HepG2 (cell line): ENCODE measurements around the gene CARMIL1.

ENCODE experiments used
- ERF ChIP-seq: IDR thresholded peaks from 2 replicates; pipeline ENCODE4 v1.6.1; 2018; ENCODE audit warnings: missing biosample characterization, missing genetic modification reagents
- EZH2 ChIP-seq: conservative IDR thresholded peaks from 2 replicates; pipeline ENCODE4 v1.6.1; 2012; ENCODE audit warnings: mild to moderate bottlenecking, low read depth, low read length, moderate library complexity
- GABPA ChIP-seq, 2 experiments: IDR thresholded peaks; 2 replicates each; pipeline ENCODE4 v1.6.1; 2011 to 2016; ENCODE audit warnings: low read depth in 2 of 2, low read length in 1 of 2, missing biosample characterization in 1 of 2, missing genetic modification characterization in 1 of 2
- KAT2B ChIP-seq: fragments of 150-350 bp; IDR thresholded peaks from 2 replicates; pipeline ENCODE4 v1.6.1; 2014; ENCODE audit warnings: low read depth, low read length, borderline replicate concordance
- SIX1 ChIP-seq: sonication (generic); formaldehyde crosslinking; IDR thresholded peaks from 2 replicates; pipeline ENCODE4 v1.4.0; 2020; ENCODE audit warnings: missing genetic modification reagents, borderline replicate concordance
- TBL1XR1 ChIP-seq: fragments of 150-350 bp; IDR thresholded peaks from 2 replicates; pipeline ENCODE4 v1.6.1; 2014; ENCODE audit warnings: borderline replicate concordance, low read length; ENCODE audit not compliant: partially characterized antibody
- ZFP36 ChIP-seq: fragments of 150-350 bp; IDR thresholded peaks from 2 replicates; pipeline ENCODE4 v1.6.1; 2018; ENCODE audit warnings: borderline replicate concordance, low read length, low read depth; ENCODE audit not compliant: partially characterized antibody
- ZNF24 ChIP-seq: fragments of 450-650 bp; IDR thresholded peaks from 2 replicates; pipeline ENCODE4 v1.6.1; 2017; ENCODE audit warnings: antibody characterized with exemption, mild to moderate bottlenecking
- ZNF841 ChIP-seq: sonication (generic); formaldehyde crosslinking; IDR thresholded peaks from 2 replicates; pipeline ENCODE4 v1.8.1; 2023; ENCODE audit warnings: missing genetic modification reagents, borderline replicate concordance
- TF ChIP-seq, protein P1 (sequence below): sonication (generic); formaldehyde crosslinking; IDR thresholded peaks from 2 replicates; pipeline ENCODE4 v1.5.0; 2020; ENCODE audit warnings: mild to moderate bottlenecking, missing genetic modification reagents, moderate library complexity
- TF ChIP-seq, protein P2 (sequence below), 2 experiments: IDR thresholded peaks; 2 replicates each; pipeline ENCODE4 v1.6.1; 2011 to 2012; ENCODE audit warnings: low read length in 2 of 2, borderline replicate concordance in 1 of 2, low read depth in 1 of 2, mild to moderate bottlenecking in 1 of 2, moderate library complexity in 1 of 2

DNA sequence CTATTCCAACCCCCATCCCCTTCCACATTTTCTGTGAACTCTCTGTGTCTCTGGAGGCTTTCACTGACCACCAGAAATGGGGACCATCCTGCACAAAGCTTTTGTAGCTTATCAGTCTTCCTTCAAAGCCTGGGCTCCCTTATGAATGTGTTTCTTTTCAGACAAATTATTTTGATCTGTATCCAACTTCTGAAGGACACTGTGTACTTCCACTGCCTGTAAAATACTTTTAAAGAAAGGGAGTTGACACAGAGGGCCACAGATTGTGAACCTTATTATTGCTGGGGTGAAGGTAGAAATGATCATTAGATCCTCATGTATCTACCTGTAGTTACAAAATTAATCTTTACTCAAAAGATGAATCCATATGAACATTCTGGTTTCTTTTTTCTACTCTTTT, 135.6 kb downstream of the CARMIL1 start:
- TF ChIP-seq ZNF841 (no peak), ZFP36 (no peak), GABPA (IDR thresholded peaks at IDR 0.05; ENCODE audit: low read depth, low read length) (no peak), GABPA (CRISPR knock-in tag; IDR thresholded peaks at IDR 0.05; ENCODE audit: low read depth) (no peak), TBL1XR1 (no peak), ZNF24 (no peak), SIX1 (CRISPR knock-in tag) (no peak), KAT2B (no peak), EZH2 (no peak), ERF (CRISPR knock-in tag) (no peak)
- TF ChIP-seq, protein P1, sequence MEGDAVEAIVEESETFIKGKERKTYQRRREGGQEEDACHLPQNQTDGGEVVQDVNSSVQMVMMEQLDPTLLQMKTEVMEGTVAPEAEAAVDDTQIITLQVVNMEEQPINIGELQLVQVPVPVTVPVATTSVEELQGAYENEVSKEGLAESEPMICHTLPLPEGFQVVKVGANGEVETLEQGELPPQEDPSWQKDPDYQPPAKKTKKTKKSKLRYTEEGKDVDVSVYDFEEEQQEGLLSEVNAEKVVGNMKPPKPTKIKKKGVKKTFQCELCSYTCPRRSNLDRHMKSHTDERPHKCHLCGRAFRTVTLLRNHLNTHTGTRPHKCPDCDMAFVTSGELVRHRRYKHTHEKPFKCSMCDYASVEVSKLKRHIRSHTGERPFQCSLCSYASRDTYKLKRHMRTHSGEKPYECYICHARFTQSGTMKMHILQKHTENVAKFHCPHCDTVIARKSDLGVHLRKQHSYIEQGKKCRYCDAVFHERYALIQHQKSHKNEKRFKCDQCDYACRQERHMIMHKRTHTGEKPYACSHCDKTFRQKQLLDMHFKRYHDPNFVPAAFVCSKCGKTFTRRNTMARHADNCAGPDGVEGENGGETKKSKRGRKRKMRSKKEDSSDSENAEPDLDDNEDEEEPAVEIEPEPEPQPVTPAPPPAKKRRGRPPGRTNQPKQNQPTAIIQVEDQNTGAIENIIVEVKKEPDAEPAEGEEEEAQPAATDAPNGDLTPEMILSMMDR: no peak
- TF ChIP-seq, protein P2, sequence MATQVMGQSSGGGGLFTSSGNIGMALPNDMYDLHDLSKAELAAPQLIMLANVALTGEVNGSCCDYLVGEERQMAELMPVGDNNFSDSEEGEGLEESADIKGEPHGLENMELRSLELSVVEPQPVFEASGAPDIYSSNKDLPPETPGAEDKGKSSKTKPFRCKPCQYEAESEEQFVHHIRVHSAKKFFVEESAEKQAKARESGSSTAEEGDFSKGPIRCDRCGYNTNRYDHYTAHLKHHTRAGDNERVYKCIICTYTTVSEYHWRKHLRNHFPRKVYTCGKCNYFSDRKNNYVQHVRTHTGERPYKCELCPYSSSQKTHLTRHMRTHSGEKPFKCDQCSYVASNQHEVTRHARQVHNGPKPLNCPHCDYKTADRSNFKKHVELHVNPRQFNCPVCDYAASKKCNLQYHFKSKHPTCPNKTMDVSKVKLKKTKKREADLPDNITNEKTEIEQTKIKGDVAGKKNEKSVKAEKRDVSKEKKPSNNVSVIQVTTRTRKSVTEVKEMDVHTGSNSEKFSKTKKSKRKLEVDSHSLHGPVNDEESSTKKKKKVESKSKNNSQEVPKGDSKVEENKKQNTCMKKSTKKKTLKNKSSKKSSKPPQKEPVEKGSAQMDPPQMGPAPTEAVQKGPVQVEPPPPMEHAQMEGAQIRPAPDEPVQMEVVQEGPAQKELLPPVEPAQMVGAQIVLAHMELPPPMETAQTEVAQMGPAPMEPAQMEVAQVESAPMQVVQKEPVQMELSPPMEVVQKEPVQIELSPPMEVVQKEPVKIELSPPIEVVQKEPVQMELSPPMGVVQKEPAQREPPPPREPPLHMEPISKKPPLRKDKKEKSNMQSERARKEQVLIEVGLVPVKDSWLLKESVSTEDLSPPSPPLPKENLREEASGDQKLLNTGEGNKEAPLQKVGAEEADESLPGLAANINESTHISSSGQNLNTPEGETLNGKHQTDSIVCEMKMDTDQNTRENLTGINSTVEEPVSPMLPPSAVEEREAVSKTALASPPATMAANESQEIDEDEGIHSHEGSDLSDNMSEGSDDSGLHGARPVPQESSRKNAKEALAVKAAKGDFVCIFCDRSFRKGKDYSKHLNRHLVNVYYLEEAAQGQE (IDR thresholded peaks at IDR 0.05; ENCODE audit: borderline replicate concordance in 1 of 2, low read depth in 1 of 2, low read length in 2 of 2): no peak
